GM12878 (cell line): ENCODE results near the gene CEBPB. TPM values are rescaled to one million over a fixed set of nuclear protein-coding genes. Genes with fewer than 3 reads are reported as not detected.

ENCODE experiments used
- ATAC-seq: fragments of 200-7000 bp; cut with Tn5 transposase; 3 replicates; pipeline ENCODE4 v1.9.1; 2020; ENCODE audit warnings: mild to moderate bottlenecking, moderate library complexity
- BruUV-seq: library from RNA; stranded (reverse); fragments of 400-500 nt; replicated peaks from 2 replicates; lab custom pipeline; 2021; lab: Mats Ljungman, UMichigan
- CTCF ChIA-PET: fragments of 300-600 bp; sonication (Branson Sonifier 250); formaldehyde crosslinking; extraction: SDS; loops from one replicate; lab custom pipeline; 2021; ENCODE audit warnings: inconsistent platforms; lab: Yijun Ruan, JAX
- POLR2A ChIA-PET: fragments of 350-600 bp; formaldehyde crosslinking; extraction: SDS; loops from one replicate; lab custom pipeline; 2021; ENCODE audit warnings: inconsistent platforms; lab: Charles Lee
- RAD21 ChIA-PET: fragments of 300-600 bp; sonication (Branson Sonifier 250); formaldehyde crosslinking; loops from one replicate; lab custom pipeline; 2023; ENCODE audit warnings: antibody characterized with exemption; ENCODE audit not compliant: unreplicated experiment; lab: Charles Lee
- SMC1A ChIA-PET: fragments of 300-600 bp; sonication (Branson Sonifier 250); formaldehyde crosslinking; loops from one replicate; lab custom pipeline; 2023; ENCODE audit not compliant: unreplicated experiment, uncharacterized antibody; lab: Charles Lee
- DNase-seq: peaks from one replicate; pipeline ENCODE4 v3.0.0-alpha.2; 2011; ENCODE audit warnings: low read depth, low spot score
- FAIRE-seq: peaks from 3 replicates; lab custom pipeline; 2011; peaks lifted over from hg19 to GRCh38; lab: Jason Lieb, UNC
- H2AFZ ChIP-seq: 2 replicates; pipeline ENCODE4 v1.6.0; 2011; ENCODE audit warnings: low read depth, low read length, control low read depth; ENCODE audit not compliant: control insufficient read depth
- H3K27ac ChIP-seq: 2 replicates; pipeline ENCODE4 v1.5.1; 2011; ENCODE audit warnings: control low read depth; ENCODE audit not compliant: control insufficient read depth, insufficient read depth
- H3K27me3 ChIP-seq, 2 experiments: replicated peaks in 1 of 2; 2 replicates each; pipeline versions ENCODE4 v1.6.0 to v1.6.1; 2011; ENCODE audit warnings: low read length in 1 of 2; ENCODE audit not compliant: control insufficient read depth in 2 of 2, insufficient read depth in 2 of 2
- H3K36me3 ChIP-seq, 2 experiments: 2 replicates each; pipeline ENCODE4 v1.5.1; 2011; ENCODE audit warnings: low read length in 1 of 2; ENCODE audit not compliant: control insufficient read depth in 2 of 2, insufficient read depth in 2 of 2
- H3K4me1 ChIP-seq: 2 replicates; pipeline ENCODE4 v1.6.1; 2011; ENCODE audit warnings: mild to moderate bottlenecking, low read length, moderate library complexity, mixed read lengths; ENCODE audit not compliant: control insufficient read depth, insufficient read depth
- H3K4me2 ChIP-seq: 2 replicates; pipeline ENCODE4 v1.6.0; 2011; ENCODE audit warnings: control low read depth; ENCODE audit not compliant: control insufficient read depth, insufficient read depth
- H3K4me3 ChIP-seq: fragments of 200-600 bp; sonication (generic); 2 replicates; pipeline ENCODE4 v1.5.1; 2016
- H3K79me2 ChIP-seq: 2 replicates; pipeline ENCODE4 v1.6.0; 2011; ENCODE audit warnings: low read length; ENCODE audit not compliant: control insufficient read depth, insufficient read depth
- H3K9ac ChIP-seq: 2 replicates; pipeline ENCODE4 v1.8.0; 2011; ENCODE audit warnings: low read length, control low read depth, mixed read lengths; ENCODE audit not compliant: control insufficient read depth, insufficient read depth
- H3K9me3 ChIP-seq: replicated peaks from 3 replicates; pipeline ENCODE4 v1.5.1; 2011; ENCODE audit warnings: mild to moderate bottlenecking, low read length; ENCODE audit not compliant: control insufficient read depth, insufficient read depth
- H4K20me1 ChIP-seq: 2 replicates; pipeline ENCODE4 v1.6.0; 2011; ENCODE audit not compliant: control insufficient read depth, insufficient read depth
- CREB1 ChIP-seq: IDR thresholded peaks from 2 replicates; pipeline ENCODE4 v1.6.1; 2012; ENCODE audit warnings: low read depth, mild to moderate bottlenecking, inconsistent platforms
- EGR1 ChIP-seq, 2 experiments: IDR thresholded peaks; 1 replicate in 1 of 2; 2 replicates in 1 of 2; pipeline ENCODE4 v1.6.1; 2011 to 2012; ENCODE audit warnings: low read depth in 2 of 2, low read length in 2 of 2, borderline replicate concordance in 1 of 2, mild to moderate bottlenecking in 1 of 2, moderate library complexity in 1 of 2
- EP300 ChIP-seq, 2 experiments: fragments of 150-350 bp in 1 of 2; IDR thresholded peaks; 2 replicates each; pipeline ENCODE4 v1.6.1; 2011 to 2012; ENCODE audit warnings: low read depth in 2 of 2, low read length in 2 of 2, borderline replicate concordance in 1 of 2, improper control_type of control experiment in 1 of 2, inconsistent platforms in 1 of 2; ENCODE audit not compliant: control insufficient read depth in 1 of 2
- ETV6 ChIP-seq, 2 experiments: fragments of 450-650 bp in 1 of 2; IDR thresholded peaks in 1 of 2; conservative IDR thresholded peaks in 1 of 2; 2 replicates each; pipeline ENCODE4 v1.6.1; 2014; ENCODE audit warnings: antibody characterized with exemption in 1 of 2, borderline replicate concordance in 1 of 2, low read depth in 1 of 2, mild to moderate bottlenecking in 1 of 2, moderate library complexity in 1 of 2
- FOS ChIP-seq: IDR thresholded peaks from 3 replicates; pipeline ENCODE4 v1.6.1; 2011; ENCODE audit warnings: borderline replicate concordance; ENCODE audit not compliant: insufficient read length; ENCODE audit errors: extremely low read depth
- GABPA ChIP-seq: IDR thresholded peaks from 2 replicates; pipeline ENCODE4 v1.6.1; 2014; ENCODE audit warnings: antibody characterized with exemption, low read depth, mild to moderate bottlenecking, inconsistent platforms
- MYB ChIP-seq: fragments of 150-350 bp; IDR thresholded peaks from 2 replicates; pipeline ENCODE4 v1.6.1; 2014; ENCODE audit warnings: mild to moderate bottlenecking, low read depth, low read length, borderline replicate concordance
- POLR2AphosphoS2 ChIP-seq: IDR thresholded peaks from 2 replicates; pipeline ENCODE4 v1.6.1; 2011; ENCODE audit warnings: low read depth, mild to moderate bottlenecking, low read length, improper control_type of control experiment, moderate library complexity
- POU2F2 ChIP-seq: IDR thresholded peaks from 3 replicates; pipeline ENCODE4 v1.6.1; 2011; ENCODE audit warnings: low read depth, mild to moderate bottlenecking, low read length, borderline replicate concordance
- STAT1 ChIP-seq: fragments of 450-650 bp; conservative IDR thresholded peaks from 2 replicates; pipeline ENCODE4 v1.6.1; 2014; ENCODE audit warnings: antibody characterized with exemption, mild to moderate bottlenecking
- TAF1 ChIP-seq: IDR thresholded peaks from 2 replicates; pipeline ENCODE4 v1.6.1; 2011; ENCODE audit warnings: mild to moderate bottlenecking, low read depth, low read length, borderline replicate concordance
- WGBS: methylation state at CpG from one replicate; pipeline ENCODE4 v1.1.6; 2016; ENCODE audit warnings: low lambda C conversion rate; ENCODE audit not compliant: insufficient replicate concordance, insufficient coverage; ENCODE audit errors: missing lambda C conversion rate; 5-methylcytosine and 5-hydroxymethylcytosine counted together
- in situ Hi-C: fragments of 300-500 bp; cut with MboI; formaldehyde crosslinking; loops from 9 replicates; pipeline ENCODE4 v1.14.3; 2018; ENCODE audit warnings: mixed read lengths
- intact Hi-C: fragments of 100-400 bp; cut with micrococcal nuclease; formaldehyde crosslinking; loops from one replicate; pipeline ENCODE4 v1.14.2; 2022; ENCODE audit not compliant: unreplicated experiment
- polyA plus RNA-seq, 11 experiments: library from polyadenylated mRNA; depleted of rRNA in 4 of 11; unstranded in 6 of 11; stranded (reverse) in 5 of 11; fragments of >200 nt; fragmentation: Nextera tagmentation in 4 of 11; fragmentation: Illumina TruSeq in 1 of 11; extraction: Ambion mirVana in 4 of 11; extraction: Trizol in 1 of 11; gene quantifications; 1 replicate in 1 of 11; 2 replicates in 10 of 11; pipeline versions ENCODE4 v1.2.1 to v1.2.3, GENCODE V29; 2011 to 2016; ENCODE audit warnings: inconsistent platforms in 2 of 11, missing spikeins in 2 of 11, low read depth in 1 of 11
- total RNA-seq, 4 experiments: library from RNA; depleted of rRNA in 3 of 4; stranded (reverse); fragments of >200 nt in 3 of 4; fragmentation: Illumina TruSeq in 1 of 4; extraction: Trizol in 1 of 4; gene quantifications; 2 replicates each; pipeline versions ENCODE4 v1.2.1 to v1.2.3, GENCODE V29; 2013 to 2021

Gene CEBPB
- total and polyA plus RNA-seq, 10 of the 15 experiments (the other 5 are each of a cell fraction or from before 2014, with no cell fraction given) = 0.18 to 8.8 (median 1.6) TPM

DNA sequence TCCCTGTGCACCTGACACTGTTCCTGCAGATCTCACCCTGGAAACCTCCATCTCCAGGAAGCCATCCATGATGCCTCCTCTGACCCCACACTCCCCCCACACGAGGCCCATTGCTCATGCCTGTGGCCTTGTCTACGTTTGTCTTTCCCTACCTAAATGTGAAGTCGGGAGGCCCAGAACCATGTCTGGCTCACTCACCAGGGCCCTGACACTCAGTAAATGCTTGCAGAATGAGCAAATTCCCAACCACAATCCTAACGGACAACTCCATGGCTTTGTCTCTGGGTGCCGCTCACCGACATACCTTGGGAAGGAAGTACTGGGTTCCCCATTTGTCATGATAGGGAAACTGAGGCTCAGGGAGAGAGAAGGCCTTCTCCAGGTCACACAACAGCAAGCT is 44.4 kb upstream of the CEBPB start:
- BruUV-seq = no TSS peak
- no peak for DNase-seq
- intact Hi-C loops (no loop called here), in situ Hi-C loops (no loop called here)
- Histone ChIP-seq H3K9me3 (no peaks in the 10 kb centered on the region), H3K9ac (peak overlapping the region; percentile 88), H2AFZ (peak overlapping the region; percentile 68; the same call in 1 of the 2 replicates), H3K4me3 (peak overlapping the region; percentile 62; the same call in 1 of the 2 replicates), H4K20me1 (no peaks in the 10 kb centered on the region), H3K4me2 (peak overlapping the region; percentile 83), H3K79me2 (peaks cover 40% of the 10 kb centered on the region), H3K36me3 (peaks cover 4 to 13% of the 10 kb centered on the region in 2 experiments), H3K4me1 (peaks cover 15% of the 10 kb centered on the region), H3K27me3 (no peaks in the 10 kb centered on the region), H3K27ac (peak overlapping the region; percentile 93)
- no peak for ATAC-seq
- SMC1A ChIA-PET = interaction anchor here (1.4 kb wide), 1 partner anchor 23 kb away, joined by 5 read pairs; no protein-coding TSS in a partner anchor
- POLR2A ChIA-PET = no interaction called here
- WGBS = 72% methylated on average over 6 of the region's 6 CpGs
- RAD21 ChIA-PET = no interaction called here
- CTCF ChIA-PET = interaction anchor here (1.5 to 1.6 kb wide), 2 partner anchors 26 to 32 kb away, joined by 4 read pairs; no protein-coding TSS in a partner anchor
- TF ChIP-seq MYB = no peak
- 0 out of 4 replicates have a peak, but pooled peaks of 1 of the 2 experiments have one; percentile 0 for TF ChIP-seq EP300 (IDR thresholded peaks at IDR 0.05; ENCODE audit: borderline replicate concordance in 1 of 2, control insufficient read depth in 1 of 2, low read depth in 2 of 2, low read length in 2 of 2)
- FAIRE-seq = no peak

DNA sequence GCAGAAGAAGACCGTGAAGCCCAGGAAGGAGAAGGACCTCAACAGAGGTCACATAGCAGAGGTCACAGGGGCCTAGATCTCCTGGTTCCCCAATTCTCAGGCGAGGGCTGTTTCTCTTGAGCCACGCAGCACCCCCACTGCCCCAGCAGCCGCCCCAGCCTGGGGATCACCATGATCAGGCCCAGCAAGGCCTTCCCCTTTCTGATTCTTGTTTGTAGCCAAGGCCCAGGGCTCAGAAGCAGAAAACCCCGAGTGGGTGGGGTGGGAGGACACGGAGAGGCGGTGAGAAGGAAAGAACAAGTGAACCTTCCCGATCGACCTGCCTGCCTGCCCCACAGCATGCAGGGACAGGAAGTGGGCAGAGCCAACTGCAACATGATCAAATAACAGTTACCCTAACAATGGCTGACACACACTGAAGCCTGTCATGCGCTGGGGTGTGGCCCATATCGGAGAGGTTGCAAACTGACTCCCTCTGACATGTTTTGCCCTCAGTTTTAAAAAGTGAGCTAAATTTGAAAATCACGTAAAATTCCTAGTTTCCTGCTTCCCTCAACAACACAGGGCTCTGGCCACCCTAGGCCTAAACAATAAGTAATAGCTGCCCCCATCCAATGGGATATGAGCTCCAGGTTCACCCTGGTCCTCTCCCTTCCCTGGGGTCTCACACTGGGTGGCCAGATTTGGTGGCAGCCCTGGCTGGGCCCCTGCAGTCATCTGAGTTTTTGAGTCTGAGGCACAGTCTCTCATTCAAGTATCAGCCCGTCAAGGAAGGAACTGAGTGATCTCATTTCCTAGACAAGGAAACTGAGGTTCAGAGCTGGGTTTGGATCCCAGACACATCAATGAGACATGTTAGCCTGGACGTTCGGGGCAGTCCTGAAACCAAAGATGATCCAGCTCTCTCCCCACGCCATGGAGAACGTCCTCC is 43.6 kb upstream of the CEBPB start:
- no peaks in the 10 kb centered on the region for H3K9me3 ChIP-seq
- in situ Hi-C loops (no loop called here), intact Hi-C loops (no loop called here)
- ChIA-PET RAD21 (interaction anchor here (1.3 to 1.4 kb wide), 2 partner anchors 22 to 31 kb away, joined by 6 read pairs; no protein-coding TSS in a partner anchor), CTCF (interaction anchor here (1.0 to 2.9 kb wide), 11 partner anchors 19 to 168 kb away, joined by 3 to 23 read pairs (median 4); no protein-coding TSS in a partner anchor), SMC1A (interaction anchor here (0.6 to 2.8 kb wide), 7 partner anchors 19 to 76 kb away, joined by 3 to 12 read pairs (median 5); no protein-coding TSS in a partner anchor), POLR2A (interaction anchor here (0.7 to 1.1 kb wide), 3 partner anchors 13 to 31 kb away, joined by 3 to 6 read pairs (median 4); no protein-coding TSS in a partner anchor)
- BruUV-seq = TSS peak; percentile 5
- peak; percentile 98 for FAIRE-seq
- peak overlapping the region; percentile 62; the same call in 1 of the 2 replicates for H3K4me3 ChIP-seq
- H3K4me1 ChIP-seq = peaks cover 15% of the 10 kb centered on the region
- H3K79me2 ChIP-seq = peaks cover 45% of the 10 kb centered on the region
- no peaks in the 10 kb centered on the region for H4K20me1 ChIP-seq
- H3K9ac ChIP-seq = peak overlapping the region; percentile 88
- 29% methylated on average over 17 of the region's 17 CpGs for WGBS
- peak; percentile 45 for DNase-seq
- peak overlapping the region; percentile 83 for H3K4me2 ChIP-seq
- H3K27me3 ChIP-seq = no peaks in the 10 kb centered on the region
- peak; percentile 96 for ATAC-seq
- peak overlapping the region; percentile 93 for H3K27ac ChIP-seq
- H3K36me3 ChIP-seq = peaks cover 4 to 7% of the 10 kb centered on the region in 2 experiments
- peak overlapping the region; percentile 68 for H2AFZ ChIP-seq
- peak; percentile 70; the same call in 2 of the 3 replicates for TF ChIP-seq POU2F2
- 0 out of 2 replicates have a peak, but pooled peaks have one; percentile 54 for TF ChIP-seq TAF1
- 0 out of 4 replicates have a peak, but pooled peaks of 1 of the 2 experiments have one; percentile 41 for TF ChIP-seq ETV6 (conservative IDR thresholded peaks at IDR 0.05 in 1 of 2, IDR thresholded peaks at IDR 0.05 in 1 of 2; ENCODE audit: borderline replicate concordance in 1 of 2, low read depth in 1 of 2)
- peak in 1 of 2 experiments; percentile 63; a peak in 1 of 3 replicates for TF ChIP-seq EGR1 (IDR thresholded peaks at IDR 0.05; ENCODE audit: borderline replicate concordance in 1 of 2, low read depth in 2 of 2, low read length in 2 of 2)
- TF ChIP-seq GABPA = no peak; the same call in 1 of the 2 replicates
- no peak for TF ChIP-seq POLR2AphosphoS2
- TF ChIP-seq STAT1 = no peak
- TF ChIP-seq CREB1 = 0 out of 2 replicates have a peak, but pooled peaks have one; percentile 47
- TF ChIP-seq FOS = no peak
